NCI-H1436 (cell line): ENCODE data around the gene SCP2.
"Not testable (repeated sequence)": the region's sequence is repeated elsewhere in the genome, so short reads cannot be mapped to it uniquely, and the experiment has no call there.

Experiments
- DNase-seq: peaks from one replicate; lab custom pipeline; 2025; lab: John Stamatoyannopoulos, UW

The SCP2 gene

GRCh38 chr1:52916241-52916975, 10.7 kb upstream of the SCP2 start:
- no peak for DNase-seq

GRCh38 chr1:52917156-52917555, 9.9 kb upstream of the SCP2 start:
- DNase-seq: no peak

DNA sequence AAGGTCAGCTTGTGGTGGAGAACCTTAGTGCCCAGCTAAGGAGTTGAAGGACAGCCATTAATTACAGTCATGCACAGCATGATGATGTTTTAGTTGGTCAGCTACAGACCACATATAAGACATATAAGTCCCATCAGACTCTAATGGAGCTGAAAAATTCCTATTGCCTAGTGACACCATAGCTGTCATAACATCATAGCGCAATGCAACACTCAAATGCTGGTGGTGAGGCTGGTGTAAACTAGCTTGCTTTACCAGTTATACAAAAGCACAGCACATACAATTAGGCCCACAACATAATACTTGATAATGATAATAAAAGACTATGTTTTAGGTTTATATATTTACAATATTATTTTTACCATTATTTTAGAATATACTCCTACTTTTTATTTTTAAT, 9.5 kb upstream of the SCP2 start:
- DNase-seq: no peak

- no peak for DNase-seq
Measured at GRCh38 chr1:52918201-52918600, 8.9 kb upstream of the SCP2 start.

- DNase-seq: no peak
Measured at GRCh38 chr1:52919051-52919722, 7.9 kb upstream of the SCP2 start.

- DNase-seq: no peak
Measured at GRCh38 chr1:52919723-52920483, 7.2 kb upstream of the SCP2 start.

GRCh38 chr1:52920791-52921291, 6.2 kb upstream of the SCP2 start:
- no peak for DNase-seq

GRCh38 chr1:52925571-52926005, 1.5 kb upstream of the SCP2 start:
- DNase-seq: no peak

DNA sequence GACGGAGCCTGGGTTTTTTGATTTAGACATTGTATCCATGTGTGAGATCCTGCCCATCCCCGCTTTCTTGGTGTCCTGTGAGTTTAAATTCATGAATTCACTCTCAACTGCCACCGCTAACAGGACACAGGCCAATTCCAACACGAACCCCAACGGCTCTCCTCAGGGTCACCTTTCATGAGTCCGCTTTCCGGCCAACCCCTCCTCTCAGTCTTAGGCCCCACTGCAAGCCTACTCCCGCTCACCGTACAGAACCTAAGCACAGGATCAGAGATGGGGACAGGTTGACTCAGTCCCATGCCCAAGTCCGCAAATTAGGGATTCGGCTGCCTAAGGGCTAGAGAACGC, 238 bp upstream of the SCP2 start:
- DNase-seq: no peak

GRCh38 chr1:52928015-52928404, 934 bp downstream of the SCP2 start:
- DNase-seq: no peak

- DNase-seq: no peak
Measured at GRCh38 chr1:52929019-52929418, 1.9 kb downstream of the SCP2 start.

- DNase-seq: no peak
Measured at GRCh38 chr1:52937433-52938182, 10.5 kb downstream of the SCP2 start.

- no peak for DNase-seq
Measured at GRCh38 chr1:52938183-52938451, 11.0 kb downstream of the SCP2 start.

DNA sequence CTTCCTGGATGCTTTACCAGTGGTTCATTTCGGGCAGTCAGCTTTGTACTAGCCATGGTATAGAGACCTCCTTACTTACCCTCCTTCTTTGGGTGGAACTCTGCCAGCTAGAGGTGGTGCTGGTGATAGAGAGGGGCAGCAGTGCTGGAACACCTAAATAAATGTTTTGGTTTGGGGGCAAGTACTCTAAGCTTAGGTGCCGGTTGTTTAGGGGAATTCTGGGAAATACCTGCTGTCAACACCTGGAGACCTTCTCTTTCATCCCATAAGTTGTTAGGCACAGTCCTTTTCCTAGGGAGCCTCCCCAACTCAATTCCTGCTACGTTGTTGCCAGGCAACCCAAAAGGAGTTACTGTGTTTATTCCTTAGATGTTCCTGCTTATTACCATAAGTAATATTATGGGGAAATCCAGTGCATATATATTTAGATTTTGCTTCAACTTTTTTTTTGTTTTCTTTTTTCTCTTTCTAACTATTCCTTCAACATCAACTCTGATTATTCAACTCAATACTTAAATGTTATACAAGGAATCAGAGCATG, 16.9 kb downstream of the SCP2 start:
- no peak for DNase-seq

DNA sequence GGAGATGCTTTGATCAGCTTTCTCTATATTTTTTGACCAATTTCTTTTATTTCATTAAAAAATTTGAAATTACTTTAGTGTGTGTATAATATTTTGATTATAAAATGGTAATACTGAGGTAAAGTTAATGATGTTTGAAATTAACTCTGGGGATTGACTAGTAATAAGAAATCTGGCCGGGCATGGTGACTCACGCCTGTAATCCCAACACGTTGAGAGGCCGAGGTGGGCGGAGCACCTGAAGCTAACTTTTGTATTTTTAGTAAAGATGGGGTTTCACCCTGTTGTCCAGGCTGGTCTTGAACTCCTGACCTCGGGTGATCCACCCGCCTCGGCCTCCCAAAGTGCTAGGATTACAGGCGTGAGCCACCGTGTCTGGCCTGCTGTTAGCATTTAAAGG, 17.5 kb downstream of the SCP2 start:
- DNase-seq: no peak

GRCh38 chr1:52947490-52947889, 20.4 kb downstream of the SCP2 start:
- no peak for DNase-seq

DNA sequence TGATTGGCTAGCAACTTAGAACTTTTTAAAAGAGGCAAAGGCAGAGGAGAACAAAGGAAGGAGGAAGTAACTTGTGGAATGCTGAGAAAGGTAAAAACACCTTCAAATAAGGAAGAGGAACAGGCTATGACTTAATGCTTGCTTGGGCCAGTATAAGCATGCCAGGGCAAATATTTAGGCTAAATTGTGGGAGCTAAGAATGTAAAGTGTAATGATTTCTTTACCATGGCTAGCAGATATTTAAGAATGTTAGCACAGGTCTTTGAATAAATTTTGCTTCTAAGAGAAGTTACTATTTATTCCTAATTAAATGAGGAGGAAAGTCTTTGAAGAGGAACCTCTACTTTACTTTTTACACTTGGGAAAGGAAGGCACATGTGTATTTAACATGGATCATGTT, 22.5 kb downstream of the SCP2 start:
- not testable (repeated sequence) for DNase-seq

DNA sequence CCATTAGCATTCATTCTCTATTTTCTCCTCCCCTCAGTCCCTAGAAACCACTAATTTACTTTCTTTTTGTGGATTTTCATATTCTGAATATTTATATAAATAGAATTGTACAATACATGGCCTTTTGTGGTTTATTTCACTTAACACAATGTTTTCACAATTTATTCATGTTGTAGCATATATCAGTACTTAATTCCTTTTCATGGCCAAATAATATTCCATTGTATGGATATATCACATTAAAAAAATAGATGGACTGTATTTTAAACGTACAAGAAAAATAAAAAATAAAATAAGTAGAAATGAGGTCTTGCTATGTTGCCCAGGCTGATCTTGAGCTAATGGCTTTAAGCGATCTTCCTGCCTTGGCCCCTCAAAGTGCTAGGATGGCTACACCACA, 25.0 kb downstream of the SCP2 start:
- DNase-seq: no peak

DNA sequence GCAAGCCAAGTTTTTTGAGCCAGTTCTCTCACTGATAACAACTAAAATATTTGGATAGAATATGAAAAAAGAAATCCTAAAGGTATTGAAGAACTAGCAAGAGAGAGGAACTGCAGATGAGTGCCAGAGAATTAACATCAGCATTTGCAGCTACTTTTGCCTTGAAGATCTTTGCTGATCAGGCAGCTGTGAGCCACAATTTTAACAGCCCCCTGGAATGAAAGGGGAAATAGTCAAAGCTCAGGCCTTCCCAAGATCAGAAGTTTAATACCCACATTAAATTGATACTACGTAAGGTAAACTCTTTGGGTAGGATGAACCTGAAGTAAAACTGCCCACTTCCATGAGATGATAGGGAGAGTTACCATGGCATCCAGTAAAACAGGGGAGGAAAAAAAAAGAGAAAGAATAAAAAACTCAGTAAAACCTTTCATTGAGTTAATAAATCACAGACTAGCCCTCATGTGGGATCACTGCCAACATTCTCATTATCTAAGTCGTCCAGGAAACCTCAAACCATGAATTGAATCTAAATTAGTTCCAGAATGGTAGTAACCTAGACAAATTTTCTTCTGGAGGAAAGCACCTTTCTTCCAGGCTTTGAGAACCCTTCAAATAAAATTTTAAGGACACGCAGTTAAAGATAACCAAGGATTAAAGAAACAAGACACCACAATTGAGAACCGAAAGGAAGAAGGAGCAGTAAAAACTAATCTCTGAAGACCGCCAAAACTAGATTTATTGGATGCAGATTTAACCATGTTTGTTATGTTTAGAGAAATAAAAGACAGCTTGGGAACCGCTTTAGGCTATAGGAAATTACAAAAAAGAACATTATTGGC, 28.3 kb downstream of the SCP2 start:
- no peak for DNase-seq

DNA sequence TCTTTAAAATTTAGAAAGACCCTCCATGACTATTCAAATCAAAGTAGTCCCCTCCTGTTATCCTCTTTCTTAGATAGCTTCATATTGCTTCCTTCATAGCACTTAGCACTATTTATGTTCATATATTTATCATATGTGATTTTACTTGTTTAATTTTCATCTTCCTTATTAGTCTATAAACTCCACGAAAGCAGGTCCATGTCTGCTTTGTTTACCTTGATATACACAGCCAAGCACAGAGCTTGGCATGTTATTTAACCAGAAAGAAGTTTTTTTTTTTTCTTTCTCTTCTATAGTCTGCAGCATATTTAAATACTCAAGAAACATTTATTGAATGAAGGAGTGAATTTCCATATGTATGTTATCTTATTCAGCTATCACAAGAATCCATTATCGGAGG, 36.0 kb downstream of the SCP2 start:
- no peak for DNase-seq

DNA sequence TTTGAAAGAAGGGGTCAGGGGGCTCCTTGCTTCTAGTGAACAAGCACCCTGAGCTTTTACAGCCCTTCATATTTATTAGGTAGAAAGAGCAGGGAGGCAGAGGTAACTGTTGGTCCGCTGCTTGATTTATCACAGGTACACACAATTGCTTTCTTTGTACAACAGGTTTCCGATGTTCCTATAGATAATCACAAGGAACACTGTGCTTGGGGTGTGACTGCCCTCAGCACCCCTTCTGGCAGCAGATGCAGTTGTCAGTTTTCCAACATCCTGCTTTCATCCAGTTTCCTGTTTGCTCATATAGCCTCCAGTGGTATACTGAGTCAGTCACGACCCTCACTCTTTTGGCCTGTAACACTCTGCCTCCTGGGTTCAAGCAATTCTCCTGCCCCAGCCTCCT, 40.6 kb downstream of the SCP2 start:
- DNase-seq: no peak
